ENCODE results near the gene MIER2.
A peak's percentile ranks its signal among the peaks of the same experiment; 100 is the strongest.

Gene MIER2

GRCh38 chr19:347946-348861, 3.6 kb upstream of the MIER2 start:
- no peak overlapping the region for H3K27ac ChIP-seq
- no peak for TF ChIP-seq CTCF (conservative IDR thresholded peaks at IDR 0.05)

GRCh38 chr19:345320-345879, 804 bp upstream of the MIER2 start:
- peak overlapping the region; percentile 77; the same call in 1 of the 2 replicates for H3K27ac ChIP-seq
- TF ChIP-seq CTCF (conservative IDR thresholded peaks at IDR 0.05) = no peak

- peak overlapping the region; percentile 77 for H3K27ac ChIP-seq
- no peak for TF ChIP-seq CTCF (conservative IDR thresholded peaks at IDR 0.05)
Measured at GRCh38 chr19:343941-344624, 513 bp downstream of the MIER2 start.

- H3K27ac ChIP-seq = peak overlapping the region; percentile 77
- TF ChIP-seq CTCF (conservative IDR thresholded peaks at IDR 0.05) = no peak
Measured at GRCh38 chr19:343451-343931, 1.1 kb downstream of the MIER2 start.

GRCh38 chr19:342801-343421, 1.7 kb downstream of the MIER2 start:
- no peak for TF ChIP-seq CTCF (conservative IDR thresholded peaks at IDR 0.05)
- peak overlapping the region; percentile 77; the same call in 1 of the 2 replicates for H3K27ac ChIP-seq

- no peak overlapping the region for H3K27ac ChIP-seq
- no peak for TF ChIP-seq CTCF (conservative IDR thresholded peaks at IDR 0.05)
Measured at GRCh38 chr19:342128-342455, 2.5 kb downstream of the MIER2 start.
